ENCODE data around the gene PTX4. TPM values are rescaled to one million over a fixed set of nuclear protein-coding genes. Genes with fewer than 3 reads are reported as not detected.

The PTX4 gene
- total RNA-seq, 3 donors from 2014 or later, result not detected

- Histone ChIP-seq H3K36me3 (peaks cover 22% of the 10 kb centered on the region), H3K4me3 (no peak overlapping the region), H3K9me3 (no peaks in the 10 kb centered on the region), H3K27ac (no peak overlapping the region), H3K4me1 (no peaks in the 10 kb centered on the region), H3K27me3 (no peaks in the 10 kb centered on the region)
- TF ChIP-seq POLR2A (IDR thresholded peaks at IDR 0.05) (no peak), CTCF (IDR thresholded peaks at IDR 0.05) (no peak), POLR2AphosphoS5 (IDR thresholded peaks at IDR 0.05) (no peak)
- DNase-seq (ENCODE audit: low spot score in 2 of 2), result no peak
- intact Hi-C loops (cut with DNase I; ENCODE audit: low total_unique reads), result no loop called here
These were observed 11.9 kb upstream of the PTX4 start for GRCh38 chr16:1500465-1501150.

DNA sequence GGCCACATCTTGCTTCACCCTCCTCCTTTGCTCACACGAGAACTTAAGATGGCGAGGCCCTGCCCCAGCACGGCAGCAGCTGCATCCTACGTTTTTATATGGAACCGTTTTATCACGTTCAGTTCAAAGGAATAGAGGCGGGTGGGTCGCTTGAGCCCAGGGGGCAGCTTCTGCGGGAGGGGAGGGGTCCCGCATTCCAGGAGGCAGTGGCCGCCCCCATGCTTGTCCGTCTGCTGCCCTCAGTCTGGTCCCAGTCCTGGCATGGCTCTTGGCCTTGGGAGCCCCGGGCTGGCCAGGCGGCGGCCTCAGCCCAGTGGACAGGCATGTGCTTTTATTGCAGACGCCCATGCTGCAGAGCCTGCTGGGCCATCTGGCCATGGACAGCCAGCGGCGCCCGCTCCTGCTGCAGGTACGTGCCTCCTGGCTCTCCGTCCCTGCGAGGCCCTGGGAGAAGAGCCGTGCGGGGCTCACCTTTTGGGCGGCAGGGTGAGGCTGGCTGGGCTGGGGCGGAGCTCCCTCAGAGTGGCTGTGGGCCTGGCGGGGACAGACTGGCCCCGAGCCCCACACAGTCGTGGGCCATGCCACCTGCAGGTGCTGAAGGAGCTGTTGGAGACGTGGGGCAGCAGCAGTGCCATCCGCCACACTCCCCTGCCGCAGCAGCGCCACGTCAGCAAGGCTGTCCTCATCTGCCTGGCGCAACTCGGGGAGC, 11.2 kb upstream of the PTX4 start:
- H3K27me3 ChIP-seq, result no peaks in the 10 kb centered on the region
- intact Hi-C loops (cut with DNase I; ENCODE audit: low total_unique reads), result no loop called here
- no peak overlapping the region for H3K4me3 ChIP-seq
- no peak overlapping the region for H3K27ac ChIP-seq
- no peaks in the 10 kb centered on the region for H3K4me1 ChIP-seq
- peaks cover 27% of the 10 kb centered on the region for H3K36me3 ChIP-seq
- no peak for DNase-seq (ENCODE audit: low spot score in 2 of 2)
- TF ChIP-seq POLR2AphosphoS5 (IDR thresholded peaks at IDR 0.05) (no peak), POLR2A (IDR thresholded peaks at IDR 0.05) (no peak), CTCF (IDR thresholded peaks at IDR 0.05) (no peak)
- H3K9me3 ChIP-seq, result no peaks in the 10 kb centered on the region

DNA sequence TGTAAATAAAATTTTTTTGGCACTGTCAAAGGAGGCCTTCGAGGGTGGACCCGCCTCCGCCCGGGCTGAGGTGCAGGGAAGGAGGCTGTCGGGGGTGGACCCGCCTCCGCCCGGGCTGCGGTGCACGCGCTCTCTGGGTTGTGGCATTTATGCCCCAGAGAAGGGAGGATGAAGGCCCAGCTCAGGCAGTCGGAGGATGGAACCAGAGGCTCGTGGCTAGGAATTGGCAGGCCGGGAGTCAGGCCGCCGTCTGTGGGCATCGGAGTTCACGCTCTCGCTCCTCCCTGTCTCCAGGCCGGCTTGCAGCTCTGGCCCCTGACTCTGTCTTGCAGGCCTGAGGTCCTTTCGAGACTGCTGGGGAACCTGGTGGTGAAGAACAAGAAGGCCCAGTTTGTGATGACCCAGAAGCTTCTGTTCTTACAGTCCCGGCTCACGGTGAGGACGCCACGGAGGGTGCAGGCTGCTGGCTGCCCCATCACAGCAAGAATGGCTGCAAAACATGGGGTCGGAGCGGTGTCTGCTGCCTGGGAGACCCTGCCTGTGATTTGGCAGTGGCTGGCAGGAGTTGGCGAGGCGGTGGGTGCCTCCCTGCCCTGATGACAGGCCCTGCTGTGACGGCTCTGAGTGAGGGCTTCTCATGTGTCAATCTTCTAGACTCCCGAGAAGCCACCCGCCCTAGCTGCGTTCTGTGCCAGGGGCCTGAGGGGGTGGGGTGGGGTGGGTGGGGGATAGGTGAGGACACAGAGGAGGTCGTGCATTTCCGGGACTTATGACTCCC, 10.3 kb upstream of the PTX4 start:
- intact Hi-C loops (cut with DNase I; ENCODE audit: low total_unique reads), result no loop called here

GRCh38 chr16:1497014-1497598, 8.4 kb upstream of the PTX4 start:
- DNase-seq (ENCODE audit: low spot score in 2 of 2), result no peak
- no peak overlapping the region for H3K4me3 ChIP-seq
- H3K4me1 ChIP-seq, result peaks cover 6 to 12% of the 10 kb centered on the region in 2 donors
- intact Hi-C loops (cut with DNase I; ENCODE audit: low total_unique reads), result no loop called here
- H3K36me3 ChIP-seq, result peaks cover 21% of the 10 kb centered on the region
- H3K27ac ChIP-seq, result no peak overlapping the region
- no peaks in the 10 kb centered on the region for H3K9me3 ChIP-seq
- H3K27me3 ChIP-seq, result no peaks in the 10 kb centered on the region
- TF ChIP-seq CTCF (IDR thresholded peaks at IDR 0.05) (no peak), POLR2A (IDR thresholded peaks at IDR 0.05) (no peak), POLR2AphosphoS5 (IDR thresholded peaks at IDR 0.05) (no peak)

More for the DNA sequence above, 10.3 kb upstream of the PTX4 start:
- Histone ChIP-seq H3K4me1 (peaks cover 6% of the 10 kb centered on the region in 2 donors), H3K36me3 (peaks cover 27% of the 10 kb centered on the region), H3K27me3 (no peaks in the 10 kb centered on the region), H3K9me3 (no peaks in the 10 kb centered on the region), H3K4me3 (no peak overlapping the region), H3K27ac (no peak overlapping the region)
- DNase-seq (ENCODE audit: low spot score in 2 of 2), result no peak
- TF ChIP-seq POLR2AphosphoS5 (IDR thresholded peaks at IDR 0.05), result no peak
- TF ChIP-seq CTCF (IDR thresholded peaks at IDR 0.05), result no peak
- no peak for TF ChIP-seq POLR2A (IDR thresholded peaks at IDR 0.05)
